T1000 (cell line): ENCODE measurements around the gene FGD4.

ENCODE experiments used
- DNase-seq: peaks from one replicate; lab custom pipeline; 2025; ENCODE audit warnings: mixed read lengths; lab: John Stamatoyannopoulos, UW

FGD4 gene

DNA sequence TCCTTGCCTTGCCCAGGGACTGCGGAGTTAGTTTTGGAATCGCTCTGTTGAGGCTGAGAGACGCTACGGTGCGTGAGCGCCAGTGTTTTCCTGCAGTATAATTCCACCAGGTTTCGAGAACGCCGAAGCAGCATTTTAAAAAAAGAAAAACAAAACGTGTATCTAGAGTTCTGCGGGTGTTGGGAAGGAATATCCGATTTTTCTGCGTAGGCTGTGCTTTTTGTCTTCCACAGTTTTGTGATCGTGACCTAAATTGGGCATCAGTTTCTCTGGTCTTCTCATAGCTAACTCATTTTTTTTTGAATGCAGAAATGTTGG lies 280.5 kb downstream of the FGD4 start:
- no peak for DNase-seq

DNA sequence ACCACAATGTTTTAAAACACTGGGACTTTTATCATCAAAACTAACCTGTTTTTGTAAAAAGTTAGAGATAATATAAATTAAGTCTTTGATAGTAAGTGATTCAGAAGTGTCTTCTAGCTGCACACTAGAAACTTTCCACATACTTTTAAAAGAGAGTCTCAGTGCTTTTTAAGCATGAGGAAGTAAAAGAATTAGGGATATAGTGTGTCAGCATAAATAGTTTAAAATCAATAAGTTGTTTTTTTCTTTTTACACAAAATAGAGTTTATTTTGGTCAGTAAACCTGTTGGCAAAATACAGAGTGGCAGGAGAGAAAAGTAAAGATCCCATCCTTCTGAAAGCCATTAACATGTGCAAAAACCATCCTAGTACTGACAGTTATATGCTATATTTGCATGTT lies 281.4 kb downstream of the FGD4 start:
- DNase-seq: no peak

DNA sequence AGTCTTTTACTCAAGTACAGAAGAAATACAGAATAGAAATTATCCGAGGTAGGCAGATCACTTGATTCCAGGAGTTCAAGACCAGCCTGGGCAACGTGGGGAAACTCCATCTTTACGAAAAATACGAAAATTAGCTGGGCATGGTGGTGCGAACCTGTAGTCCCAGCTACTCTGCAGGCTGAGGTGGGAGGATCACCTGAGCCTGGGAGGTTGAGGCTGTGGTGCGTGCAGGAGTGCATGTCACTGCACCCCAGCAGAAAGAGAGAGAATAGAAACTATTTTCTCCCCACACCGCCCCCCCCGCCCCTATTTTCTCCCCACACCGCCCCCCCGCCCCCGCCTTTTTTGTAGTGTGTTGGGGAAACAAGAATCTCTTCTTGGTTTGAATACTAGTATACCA lies 281.9 kb downstream of the FGD4 start:
- DNase-seq: no peak

DNA sequence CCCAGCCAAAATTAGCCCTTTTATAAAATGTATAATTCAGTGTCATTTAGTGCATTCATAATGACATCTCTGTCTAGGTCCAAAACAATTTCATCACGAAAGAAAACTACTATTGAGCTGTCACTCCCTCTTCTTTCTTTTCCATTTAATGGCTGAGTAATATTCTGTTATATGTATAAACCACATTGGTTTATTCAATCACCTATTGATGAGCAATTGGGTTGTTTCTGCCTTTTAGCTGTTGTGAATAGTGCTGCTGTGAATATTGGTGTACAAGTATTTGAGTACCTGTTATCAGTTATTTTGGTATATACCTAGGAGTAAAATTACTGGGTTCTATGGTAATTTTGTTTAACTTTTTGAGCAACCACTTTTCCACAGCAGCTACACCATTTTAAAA lies 287.0 kb downstream of the FGD4 start:
- DNase-seq: no peak

DNA sequence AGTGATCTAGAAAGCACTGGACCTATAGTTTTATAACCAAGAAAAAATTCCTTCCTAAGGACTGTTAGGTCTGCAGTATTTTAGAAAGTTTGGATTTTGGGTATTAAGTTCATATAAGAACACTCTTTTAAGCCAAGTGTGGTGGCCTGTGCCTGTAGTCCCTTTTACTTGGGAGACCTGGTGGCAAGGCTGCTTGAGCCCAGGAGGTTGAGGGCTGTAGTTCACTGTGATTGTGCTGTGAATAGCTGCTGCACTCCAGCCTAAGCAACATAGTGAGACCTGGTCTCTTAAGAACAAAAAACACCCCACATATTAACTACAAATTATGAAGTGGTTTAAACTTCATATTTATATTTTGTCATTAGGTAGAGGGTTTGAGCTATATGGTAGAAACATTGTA lies 289.4 kb downstream of the FGD4 start:
- no peak for DNase-seq

DNA sequence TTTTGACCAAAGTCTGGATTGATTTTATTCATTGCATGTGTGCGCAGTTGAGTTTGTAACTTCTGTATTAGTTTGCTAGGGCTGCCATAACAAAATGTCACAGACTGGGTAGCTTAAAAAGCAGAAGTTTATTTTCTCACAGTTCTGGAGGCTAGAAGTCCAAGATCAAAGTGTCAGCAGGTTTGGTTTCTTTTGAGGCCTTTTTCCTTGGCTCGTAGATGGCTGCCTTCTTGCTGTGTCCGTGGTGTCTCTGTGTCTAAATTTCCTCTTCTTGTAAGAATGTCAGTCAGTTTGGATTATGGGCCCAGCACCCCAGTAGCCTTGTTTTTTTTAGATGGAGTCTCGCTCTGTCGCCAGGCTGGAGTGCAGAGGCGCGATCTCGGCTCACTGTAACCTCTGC lies 291.6 kb downstream of the FGD4 start:
- no peak for DNase-seq

DNA sequence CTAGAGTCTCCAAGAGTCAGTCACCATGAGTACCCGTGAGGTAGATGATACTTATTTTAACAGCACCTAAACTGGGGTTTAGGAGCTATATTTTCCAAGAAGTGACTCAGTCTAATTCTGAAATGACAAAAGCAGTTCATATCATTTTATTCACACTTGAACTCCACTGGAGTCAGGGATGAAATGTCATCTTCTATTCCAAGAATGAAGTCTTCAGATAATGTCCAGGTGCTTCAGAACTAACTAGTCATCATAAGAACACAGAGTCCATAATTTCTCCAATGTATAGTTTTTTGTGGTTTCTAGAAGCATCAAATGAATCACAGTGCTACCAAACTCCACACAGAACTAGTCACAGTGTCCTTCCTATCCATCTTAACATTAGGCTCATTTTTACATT lies 293.0 kb downstream of the FGD4 start:
- DNase-seq: no peak

DNA sequence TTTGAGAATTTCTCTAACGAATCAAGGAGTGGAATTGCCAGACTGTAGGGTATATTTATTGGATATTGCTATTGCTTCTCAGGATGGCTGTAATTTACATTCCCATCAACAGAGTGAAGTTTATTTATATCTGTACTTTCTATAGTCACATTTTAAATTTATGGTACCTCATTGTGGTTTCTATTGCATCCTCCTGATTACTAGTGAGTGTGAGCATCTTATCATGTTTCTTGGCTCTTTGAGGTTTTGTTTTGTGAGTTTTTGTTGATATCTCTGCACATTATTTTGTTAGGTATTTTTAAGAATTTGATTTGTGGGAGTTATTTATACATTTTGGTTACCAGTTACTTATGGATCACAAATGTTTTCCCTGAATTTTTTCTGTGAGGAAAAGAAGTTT lies 293.7 kb downstream of the FGD4 start:
- DNase-seq: no peak
